ENCODE measurements around the gene RBM11.
"Not testable (repeated sequence)": the region's sequence is repeated elsewhere in the genome, so short reads cannot be mapped to it uniquely, and the experiment has no call there.

RBM11 gene

GRCh38 chr21:14215971-14216641, at the start of gene RBM11:
Gene RBM11, plus strand, starts transcription at chr21:14216157. Its CDS starts 30 bp downstream, at chr21:14216187.
- DNase-seq (ENCODE audit: low read depth), result peak; percentile 67

GRCh38 chr21:14166463-14167223, 49.3 kb upstream of the RBM11 start:
- DNase-seq (ENCODE audit: low read depth), result not testable (repeated sequence)

GRCh38 chr21:14206222-14206621, 9.7 kb upstream of the RBM11 start:
- no peak for DNase-seq (ENCODE audit: low read depth)

- no peak for DNase-seq (ENCODE audit: low read depth)
Observed at GRCh38 chr21:14210738-14211137, 5.2 kb upstream of the RBM11 start, which contains the start of gene LIPI. Gene LIPI, minus strand, starts transcription at chr21:14210955. Its CDS starts 110 bp downstream, at chr21:14210845.

GRCh38 chr21:14213164-14213563, 2.8 kb upstream of the RBM11 start:
- DNase-seq (ENCODE audit: low read depth), result no peak

- no peak for DNase-seq (ENCODE audit: low read depth)
Observed at GRCh38 chr21:14223365-14223764, 7.4 kb downstream of the RBM11 start.

GRCh38 chr21:14229399-14229798, 13.4 kb downstream of the RBM11 start:
- DNase-seq (ENCODE audit: low read depth), result no peak

- no peak for DNase-seq (ENCODE audit: low read depth)
Observed at GRCh38 chr21:14235101-14235500, 19.1 kb downstream of the RBM11 start.

GRCh38 chr21:14236180-14236579, 20.2 kb downstream of the RBM11 start:
- no peak for DNase-seq (ENCODE audit: low read depth)

- DNase-seq (ENCODE audit: low read depth), result no peak
Observed at GRCh38 chr21:14239281-14239680, 23.3 kb downstream of the RBM11 start.

- DNase-seq (ENCODE audit: low read depth), result no peak
Observed at GRCh38 chr21:14241297-14241696, 25.3 kb downstream of the RBM11 start.

GRCh38 chr21:14243461-14243860, 27.5 kb downstream of the RBM11 start:
- no peak for DNase-seq (ENCODE audit: low read depth)

GRCh38 chr21:14243874-14244273, 27.9 kb downstream of the RBM11 start:
- DNase-seq (ENCODE audit: low read depth), result no peak

GRCh38 chr21:14244911-14245310, 29.0 kb downstream of the RBM11 start:
- DNase-seq (ENCODE audit: low read depth), result no peak

- DNase-seq (ENCODE audit: low read depth), result no peak
Observed at GRCh38 chr21:14245711-14246110, 29.8 kb downstream of the RBM11 start.

- DNase-seq (ENCODE audit: low read depth), result no peak
Observed at GRCh38 chr21:14251336-14251735, 35.4 kb downstream of the RBM11 start.

GRCh38 chr21:14259747-14260146, 43.8 kb downstream of the RBM11 start:
- DNase-seq (ENCODE audit: low read depth), result no peak

- no peak for DNase-seq (ENCODE audit: low read depth)
Observed at GRCh38 chr21:14260174-14260764, 44.3 kb downstream of the RBM11 start.

- no peak for DNase-seq (ENCODE audit: low read depth)
Observed at GRCh38 chr21:14262039-14262438, 46.1 kb downstream of the RBM11 start.

- no peak for DNase-seq (ENCODE audit: low read depth)
Observed at GRCh38 chr21:14263879-14264278, 47.9 kb downstream of the RBM11 start.

GRCh38 chr21:14265023-14265422, 49.1 kb downstream of the RBM11 start:
- DNase-seq (ENCODE audit: low read depth), result no peak

GRCh38 chr21:14267076-14267475, 51.1 kb downstream of the RBM11 start:
- no peak for DNase-seq (ENCODE audit: low read depth)

- no peak for DNase-seq (ENCODE audit: low read depth)
Observed at GRCh38 chr21:14270631-14271030, 54.7 kb downstream of the RBM11 start.

All from activated T-helper 1 cell treated with Interleukin-2 at 50 U/mL for 16 hours (primary cell).